Mesothelial cell of epicardium (in vitro differentiated cells): ENCODE measurements around the gene C11orf16. TPM values are rescaled to one million over a fixed set of nuclear protein-coding genes. Genes with fewer than 3 reads are reported as not detected.

Source experiments
- DNase-seq, 2 experiments: peaks; one replicate each; pipeline ENCODE4 v3.0.0; 2021; ENCODE audit warnings: low spot score in 2 of 2; ENCODE audit not compliant: unreplicated experiment in 2 of 2
- H3K27ac Mint-ChIP-seq: 2 replicates; pipeline ENCODE4 v1.8.0; 2021; ENCODE audit warnings: mixed read lengths
- H3K27me3 Mint-ChIP-seq: 2 replicates; pipeline ENCODE4 v1.8.0; 2021; ENCODE audit warnings: low read depth, mixed read lengths
- H3K36me3 Mint-ChIP-seq: 2 replicates; pipeline ENCODE4 v1.8.0; 2021; ENCODE audit warnings: mixed read lengths
- H3K4me1 Mint-ChIP-seq: 2 replicates; pipeline ENCODE4 v1.8.0; 2021; ENCODE audit warnings: mixed read lengths
- H3K4me3 Mint-ChIP-seq: 2 replicates; pipeline ENCODE4 v1.8.0; 2021; ENCODE audit warnings: mild to moderate bottlenecking, moderate library complexity, mixed read lengths
- H3K9me3 Mint-ChIP-seq: 2 replicates; pipeline ENCODE4 v1.8.0; 2021; ENCODE audit warnings: mixed read lengths
- total RNA-seq: library from RNA; stranded (reverse); gene quantifications from 3 replicates; pipeline ENCODE4 v1.2.1, GENCODE V29; 2021
- TF ChIP-seq, protein P1 (sequence below): fragments of 200-600 bp; sonication (generic); IDR thresholded peaks from one replicate; pipeline ENCODE4 v1.5.0; 2021; ENCODE audit warnings: antibody characterized with exemption; ENCODE audit not compliant: unreplicated experiment

C11orf16 gene
- total RNA-seq, 1 donor from 2014 or later = not detected

DNA sequence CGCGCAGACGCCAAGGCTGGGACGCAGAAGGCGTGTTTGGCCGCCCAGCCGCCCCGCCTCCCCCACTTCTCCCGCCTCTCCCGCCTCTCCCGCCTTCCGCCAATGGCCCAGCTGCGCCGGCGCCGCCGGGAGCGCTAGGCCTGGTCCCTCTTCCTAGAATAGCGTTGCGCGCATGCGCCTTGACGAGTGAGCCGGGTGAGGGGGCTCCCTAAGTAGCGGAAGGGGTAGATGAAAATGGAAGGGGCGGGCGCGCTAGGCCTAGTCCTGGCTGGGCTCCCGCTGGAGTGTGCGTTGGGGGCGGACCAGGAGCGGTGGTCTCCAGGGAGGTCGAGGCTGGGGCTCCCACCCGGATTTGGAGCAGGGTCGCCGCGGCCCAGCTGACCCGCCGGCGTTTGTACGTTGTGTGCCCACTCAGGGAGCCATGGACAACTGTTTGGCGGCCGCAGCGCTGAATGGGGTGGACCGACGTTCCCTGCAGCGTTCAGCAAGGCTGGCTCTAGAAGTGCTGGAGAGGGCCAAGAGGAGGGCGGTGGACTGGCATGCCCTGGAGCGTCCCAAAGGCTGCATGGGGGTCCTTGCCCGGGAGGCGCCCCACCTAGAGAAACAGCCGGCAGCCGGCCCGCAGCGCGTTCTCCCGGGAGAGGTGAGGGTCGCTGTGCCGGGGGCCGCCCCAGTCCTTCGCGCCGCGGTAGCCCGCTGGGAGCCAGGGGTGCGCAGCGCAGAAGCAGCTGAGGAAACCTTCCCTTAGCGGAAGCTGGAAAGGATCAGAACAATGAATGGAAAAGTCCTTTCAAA, 21.5 kb downstream of the C11orf16 start, which contains the start of gene AKIP1:
Gene AKIP1 (plus strand): TSS at position 161 of the 795 bp plus-strand sequence. CDS start 261 bp downstream, at position 422.
- TF ChIP-seq, protein P1, sequence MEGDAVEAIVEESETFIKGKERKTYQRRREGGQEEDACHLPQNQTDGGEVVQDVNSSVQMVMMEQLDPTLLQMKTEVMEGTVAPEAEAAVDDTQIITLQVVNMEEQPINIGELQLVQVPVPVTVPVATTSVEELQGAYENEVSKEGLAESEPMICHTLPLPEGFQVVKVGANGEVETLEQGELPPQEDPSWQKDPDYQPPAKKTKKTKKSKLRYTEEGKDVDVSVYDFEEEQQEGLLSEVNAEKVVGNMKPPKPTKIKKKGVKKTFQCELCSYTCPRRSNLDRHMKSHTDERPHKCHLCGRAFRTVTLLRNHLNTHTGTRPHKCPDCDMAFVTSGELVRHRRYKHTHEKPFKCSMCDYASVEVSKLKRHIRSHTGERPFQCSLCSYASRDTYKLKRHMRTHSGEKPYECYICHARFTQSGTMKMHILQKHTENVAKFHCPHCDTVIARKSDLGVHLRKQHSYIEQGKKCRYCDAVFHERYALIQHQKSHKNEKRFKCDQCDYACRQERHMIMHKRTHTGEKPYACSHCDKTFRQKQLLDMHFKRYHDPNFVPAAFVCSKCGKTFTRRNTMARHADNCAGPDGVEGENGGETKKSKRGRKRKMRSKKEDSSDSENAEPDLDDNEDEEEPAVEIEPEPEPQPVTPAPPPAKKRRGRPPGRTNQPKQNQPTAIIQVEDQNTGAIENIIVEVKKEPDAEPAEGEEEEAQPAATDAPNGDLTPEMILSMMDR = no peak
- H3K27me3 Mint-ChIP-seq = no peaks in the 10 kb centered on the region
- H3K4me1 Mint-ChIP-seq = peaks cover 46% of the 10 kb centered on the region
- peak; percentile 98 for DNase-seq
- H3K9me3 Mint-ChIP-seq = peaks cover 3% of the 10 kb centered on the region
- H3K27ac Mint-ChIP-seq = peak within 1 kb of the TSS; percentile 93
- peaks cover 7% of the 10 kb centered on the region for H3K36me3 Mint-ChIP-seq
- H3K4me3 Mint-ChIP-seq = peak within 1 kb of the TSS; percentile 91

DNA sequence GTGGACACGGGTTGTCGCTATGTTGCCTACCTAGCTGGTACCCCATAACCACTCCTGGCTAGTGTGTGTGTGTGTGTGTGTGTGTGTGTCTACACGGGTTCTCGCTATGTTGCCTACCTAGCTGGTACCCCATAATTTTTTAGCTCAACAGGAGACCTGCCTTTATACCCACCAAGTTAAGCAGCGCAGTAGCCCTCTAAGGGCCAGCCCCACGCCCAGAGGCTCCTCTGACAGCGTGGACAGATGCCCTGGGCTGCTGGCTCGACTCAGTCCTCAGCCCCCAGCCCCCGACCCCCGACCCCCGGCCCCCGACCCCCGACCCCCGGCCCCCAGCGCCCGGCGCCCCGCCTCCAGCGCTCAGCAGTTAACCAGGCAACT, 22.1 kb downstream of the C11orf16 start:
- H3K4me3 Mint-ChIP-seq = peak overlapping the region; percentile 91
- H3K36me3 Mint-ChIP-seq = peaks cover 7% of the 10 kb centered on the region
- no peak overlapping the region for H3K27ac Mint-ChIP-seq
- H3K9me3 Mint-ChIP-seq = peaks cover 4% of the 10 kb centered on the region
- DNase-seq = no peak
- TF ChIP-seq, protein P1 = no peak
- H3K27me3 Mint-ChIP-seq = no peaks in the 10 kb centered on the region
- peaks cover 45% of the 10 kb centered on the region for H3K4me1 Mint-ChIP-seq

GRCh38 chr11:8908099-8908498, 24.6 kb downstream of the C11orf16 start:
- Mint-ChIP-seq H3K4me1 (peaks cover 26% of the 10 kb centered on the region), H3K27ac (no peak overlapping the region), H3K4me3 (no peak overlapping the region), H3K9me3 (peaks cover 10% of the 10 kb centered on the region), H3K27me3 (no peaks in the 10 kb centered on the region), H3K36me3 (peaks cover 3% of the 10 kb centered on the region)
- no peak for DNase-seq
- TF ChIP-seq, protein P1 = no peak

DNA sequence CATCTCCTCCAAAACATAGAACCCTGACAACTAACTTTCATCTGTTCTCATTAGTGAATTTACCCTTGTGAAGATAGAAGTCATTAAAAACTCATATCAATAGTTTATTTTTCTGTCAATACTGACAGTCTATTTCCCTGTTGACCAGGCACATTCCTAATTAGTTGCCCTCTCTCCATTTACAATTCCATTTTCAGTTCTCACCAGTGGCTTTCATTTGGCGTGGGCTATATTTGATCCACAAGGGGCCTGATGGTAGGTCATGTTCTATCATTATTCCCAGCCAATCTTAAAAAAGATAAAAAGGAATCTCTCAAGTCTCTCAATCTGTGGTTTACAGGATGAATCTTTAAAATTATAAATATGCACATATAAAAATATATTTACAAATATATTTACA, 25.6 kb downstream of the C11orf16 start:
- no peak overlapping the region for H3K4me3 Mint-ChIP-seq
- TF ChIP-seq, protein P1 = no peak
- H3K4me1 Mint-ChIP-seq = peaks cover 22% of the 10 kb centered on the region
- H3K27me3 Mint-ChIP-seq = no peaks in the 10 kb centered on the region
- H3K36me3 Mint-ChIP-seq = peaks cover 8% of the 10 kb centered on the region
- peak overlapping the region; percentile 10 for H3K27ac Mint-ChIP-seq
- H3K9me3 Mint-ChIP-seq = peaks cover 15% of the 10 kb centered on the region
- no peak for DNase-seq

- Mint-ChIP-seq H3K4me3 (no peak overlapping the region), H3K27ac (no peak overlapping the region), H3K27me3 (no peaks in the 10 kb centered on the region), H3K9me3 (peaks cover 21% of the 10 kb centered on the region), H3K4me1 (peaks cover 22% of the 10 kb centered on the region), H3K36me3 (peaks cover 13% of the 10 kb centered on the region)
- TF ChIP-seq, protein P1 = no peak
- no peak for DNase-seq
Observed at GRCh38 chr11:8905528-8906165, 27.1 kb downstream of the C11orf16 start.
